ENCODE results near the gene MAF. TPM values are rescaled to one million over a fixed set of nuclear protein-coding genes. Genes with fewer than 3 reads are reported as not detected.

The MAF gene
- total RNA-seq, 1 experiment from 2014 or later: 4.9 TPM

DNA sequence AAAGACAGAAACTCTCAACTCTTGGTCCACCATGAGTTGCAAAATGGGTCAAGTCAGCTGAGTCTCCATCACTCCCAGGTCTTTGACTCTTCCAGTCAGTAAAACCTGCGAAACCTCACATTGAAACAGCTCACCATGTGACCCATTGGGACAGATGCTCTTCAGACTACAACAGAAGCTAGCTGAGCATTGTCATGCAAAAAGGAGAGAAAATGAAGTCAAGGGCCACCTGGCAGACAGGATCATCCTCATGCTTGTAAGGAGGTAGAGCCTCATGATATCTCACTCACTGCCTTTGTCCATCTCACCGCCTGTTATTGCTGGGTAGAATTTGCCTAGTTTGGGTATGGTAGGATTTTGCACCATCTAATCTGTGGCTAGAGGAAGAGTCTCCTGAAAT is 50.2 kb downstream of the MAF start:
- Histone ChIP-seq H3T11ph (ENCODE audit: low read length) (no peak overlapping the region), H4K5ac (ENCODE audit: insufficient read length, low read depth, low read length) (no peak overlapping the region), H3K4me2 (ENCODE audit: insufficient read depth, insufficient read length, low read length) (no peak overlapping the region), H3K14ac (ENCODE audit: insufficient read depth, low read length) (no peak overlapping the region), H3K4me1 (ENCODE audit: insufficient read depth, low read length) (peaks cover 5% of the 10 kb centered on the region; the same call in 1 of the 2 replicates), H3K79me2 (ENCODE audit: insufficient read depth, low read length) (no peaks in the 10 kb centered on the region), H3K56ac (ENCODE audit: insufficient read length, low read depth, low read length) (no peak overlapping the region), H3K9ac (ENCODE audit: extremely low read depth, insufficient read length, low read length) (no peak overlapping the region), H4K20me1 (ENCODE audit: control insufficient read depth, insufficient read depth, insufficient read length) (no peaks in the 10 kb centered on the region), H3K79me1 (ENCODE audit: insufficient read depth, low read depth, low read length, poor library complexity, severe bottlenecking) (no peaks in the 10 kb centered on the region), H3K9me3 (ENCODE audit: control insufficient read depth, low read depth, low read length) (no peaks in the 10 kb centered on the region), H2BK120ac (ENCODE audit: low read depth, low read length, poor library complexity, severe bottlenecking) (no peak overlapping the region), H2BK12ac (ENCODE audit: insufficient read length, low read depth, low read length) (no peak overlapping the region), H2BK15ac (ENCODE audit: low read depth, low read length) (no peak overlapping the region), H3K27ac (ENCODE audit: insufficient read length, low read depth, low read length) (no peak overlapping the region), H3K18ac (ENCODE audit: insufficient read length, low read depth, low read length) (no peak overlapping the region), H2BK5ac (ENCODE audit: insufficient read length, low read length) (no peak overlapping the region), H4K91ac (ENCODE audit: insufficient read length, low read depth, low read length) (no peak overlapping the region), H3K4ac (ENCODE audit: low read depth, low read length) (no peak overlapping the region), H4K8ac (replicated peaks; ENCODE audit: insufficient read length, low read depth, low read length) (no peak overlapping the region), H3K27me3 (ENCODE audit: insufficient read depth, low read length) (no peaks in the 10 kb centered on the region), H2AK5ac (ENCODE audit: insufficient read length, low read length) (no peak overlapping the region), H3K23ac (ENCODE audit: insufficient read length, low read depth, low read length) (no peak overlapping the region), H2AFZ (ENCODE audit: low read length) (no peak overlapping the region), H2BK20ac (ENCODE audit: low read depth, low read length, poor library complexity, severe bottlenecking) (no peak overlapping the region), H3K23me2 (ENCODE audit: insufficient read length, low read depth, low read length, poor library complexity, severe bottlenecking) (no peaks in the 10 kb centered on the region)
- Mint-ChIP-seq H3K36me3 (ENCODE audit: insufficient read depth in 1 of 3, low read depth in 3 of 3) (no peaks in the 10 kb centered on the region), H3K27me3 (ENCODE audit: low read depth) (peaks cover 4% of the 10 kb centered on the region), H3K9me3 (peaks cover 0 to 2% of the 10 kb centered on the region in 2 experiments; a peak in 1 of 5 replicates), H3K27ac (no peak overlapping the region), H3K4me1 (peaks cover 12% of the 10 kb centered on the region in 2 experiments), H3K4me3 (no peak overlapping the region)
- no peak for DNase-seq
- TF ChIP-seq, protein P1, sequence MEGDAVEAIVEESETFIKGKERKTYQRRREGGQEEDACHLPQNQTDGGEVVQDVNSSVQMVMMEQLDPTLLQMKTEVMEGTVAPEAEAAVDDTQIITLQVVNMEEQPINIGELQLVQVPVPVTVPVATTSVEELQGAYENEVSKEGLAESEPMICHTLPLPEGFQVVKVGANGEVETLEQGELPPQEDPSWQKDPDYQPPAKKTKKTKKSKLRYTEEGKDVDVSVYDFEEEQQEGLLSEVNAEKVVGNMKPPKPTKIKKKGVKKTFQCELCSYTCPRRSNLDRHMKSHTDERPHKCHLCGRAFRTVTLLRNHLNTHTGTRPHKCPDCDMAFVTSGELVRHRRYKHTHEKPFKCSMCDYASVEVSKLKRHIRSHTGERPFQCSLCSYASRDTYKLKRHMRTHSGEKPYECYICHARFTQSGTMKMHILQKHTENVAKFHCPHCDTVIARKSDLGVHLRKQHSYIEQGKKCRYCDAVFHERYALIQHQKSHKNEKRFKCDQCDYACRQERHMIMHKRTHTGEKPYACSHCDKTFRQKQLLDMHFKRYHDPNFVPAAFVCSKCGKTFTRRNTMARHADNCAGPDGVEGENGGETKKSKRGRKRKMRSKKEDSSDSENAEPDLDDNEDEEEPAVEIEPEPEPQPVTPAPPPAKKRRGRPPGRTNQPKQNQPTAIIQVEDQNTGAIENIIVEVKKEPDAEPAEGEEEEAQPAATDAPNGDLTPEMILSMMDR (conservative IDR thresholded peaks at IDR 0.05): no peak
- WGBS (ENCODE audit: extremely low coverage, insufficient read length, low lambda C conversion rate): no CpG with 5 or more reads among the region's 2 CpGs
